HT1080 (cell line): ENCODE measurements around the gene CEP85L. TPM values are rescaled to one million over a fixed set of nuclear protein-coding genes. Genes with fewer than 3 reads are reported as not detected.

Experiments used
- DNase-seq: peaks from one replicate; pipeline ENCODE4 v3.0.0-alpha.2; 2015; ENCODE audit warnings: low read depth
- total RNA-seq: library from RNA; depleted of rRNA; stranded (reverse); fragments of >200 nt; shearing (Covaris generic); gene quantifications from 2 replicates; pipeline ENCODE4 v1.2.3, GENCODE V29; 2014

CEP85L gene
- total RNA-seq, 1 experiment from 2014 or later: 8.8 TPM

- no peak for DNase-seq
These were observed 29.5 kb downstream of the CEP85L start for GRCh38 chr6:118621799-118622470.

DNA sequence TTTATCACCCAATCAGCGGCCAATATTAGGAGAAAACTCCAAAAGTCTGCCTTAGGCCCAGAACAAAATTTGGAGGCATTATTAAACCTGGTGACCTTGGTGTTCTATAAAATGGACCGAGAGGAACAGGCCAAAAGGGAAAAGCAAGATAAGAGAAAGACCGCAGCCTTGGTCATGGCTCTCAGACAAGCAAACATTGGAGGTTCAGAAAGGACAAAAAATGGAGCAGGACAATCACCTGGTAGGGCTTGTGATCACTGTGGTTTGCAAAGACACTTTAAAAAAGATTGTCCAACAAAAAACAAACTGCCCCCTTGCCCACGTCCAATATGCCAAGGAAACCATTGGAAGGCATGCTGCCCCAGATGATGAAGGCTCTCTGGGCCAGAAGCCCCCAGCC is 31.2 kb downstream of the CEP85L start:
- DNase-seq: no peak

DNA sequence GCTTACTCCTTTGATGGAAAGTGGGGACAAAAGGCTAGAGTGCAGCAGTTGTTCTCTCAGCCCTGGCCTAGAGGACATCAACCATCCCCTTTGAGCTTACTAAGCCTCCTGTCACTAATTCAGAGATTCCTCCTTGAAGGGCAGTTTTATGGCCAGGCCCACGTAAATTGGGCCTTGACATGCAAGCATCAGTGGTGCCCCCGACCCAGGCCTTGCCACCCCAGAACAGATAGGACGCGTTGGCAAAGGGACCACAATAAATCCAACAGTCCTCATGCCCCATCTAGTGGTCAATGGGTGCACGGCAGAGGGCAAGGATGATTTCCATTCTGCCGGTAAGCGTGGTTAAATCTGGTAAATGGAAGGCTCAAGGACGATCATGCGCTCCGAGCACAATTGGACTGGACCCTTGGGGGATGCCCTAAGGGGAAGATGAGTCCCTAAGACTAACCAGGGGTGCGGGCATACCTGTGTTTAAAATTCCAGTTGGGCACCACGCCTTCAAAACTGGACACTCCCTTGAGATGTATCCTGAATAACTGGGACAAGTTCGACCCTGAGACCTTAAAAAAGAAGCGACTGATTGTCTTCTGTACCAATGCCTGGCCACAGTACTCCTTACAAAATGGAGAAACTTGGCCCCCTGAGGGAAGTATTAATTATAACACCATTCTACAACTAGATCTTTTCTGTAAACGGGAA is 32.6 kb downstream of the CEP85L start:
- DNase-seq: peak; percentile 30

GRCh38 chr6:118617417-118617816 is 34.0 kb downstream of the CEP85L start:
- DNase-seq: no peak

- no peak for DNase-seq
These were observed 40.1 kb downstream of the CEP85L start for GRCh38 chr6:118611334-118611733.

- no peak for DNase-seq
These were observed 44.5 kb downstream of the CEP85L start for GRCh38 chr6:118606858-118607257.

DNA sequence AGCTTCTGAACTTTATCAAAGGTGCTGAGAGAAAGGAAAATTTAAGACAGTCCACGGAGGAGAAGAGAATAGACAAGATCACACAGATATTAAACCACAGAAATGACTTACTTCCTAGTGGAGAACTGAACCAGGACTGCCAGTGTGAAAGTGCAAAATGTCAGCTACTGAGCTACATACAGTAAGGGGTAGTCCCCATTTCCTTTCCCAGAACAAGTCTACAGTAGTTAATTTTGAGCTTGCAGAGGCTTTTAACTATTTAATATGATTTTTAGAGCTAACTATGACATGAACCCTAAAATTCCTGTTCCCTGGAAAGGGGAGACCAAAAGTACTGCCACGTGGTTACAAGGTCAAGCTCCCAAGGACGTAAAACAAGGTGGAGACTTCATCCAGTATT is 45.1 kb downstream of the CEP85L start:
- no peak for DNase-seq

DNA sequence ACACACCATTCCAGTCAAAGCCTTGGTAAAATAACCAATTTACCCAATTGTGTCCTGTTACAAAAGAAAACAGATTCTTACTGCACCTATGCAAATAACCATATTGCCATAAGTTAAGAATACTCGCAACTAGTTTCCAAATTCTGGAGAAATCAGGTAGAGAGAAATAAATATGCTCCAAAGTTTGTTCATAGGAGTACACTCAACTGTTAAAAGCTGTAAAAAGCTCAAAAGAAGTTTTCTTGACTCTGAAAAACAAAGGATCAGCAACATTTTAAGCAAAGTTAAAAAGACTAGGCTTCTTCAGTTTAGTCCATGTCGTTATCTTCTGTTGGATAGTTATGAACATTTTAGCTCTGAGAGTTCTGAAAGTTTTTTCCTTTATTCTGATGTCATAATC is 48.0 kb downstream of the CEP85L start:
- no peak for DNase-seq

- no peak for DNase-seq
These were observed 49.1 kb downstream of the CEP85L start for GRCh38 chr6:118602300-118602699.

GRCh38 chr6:118598324-118598723 is 53.1 kb downstream of the CEP85L start:
- DNase-seq: no peak

- DNase-seq: no peak
These were observed 53.8 kb downstream of the CEP85L start for GRCh38 chr6:118597636-118598035.

DNA sequence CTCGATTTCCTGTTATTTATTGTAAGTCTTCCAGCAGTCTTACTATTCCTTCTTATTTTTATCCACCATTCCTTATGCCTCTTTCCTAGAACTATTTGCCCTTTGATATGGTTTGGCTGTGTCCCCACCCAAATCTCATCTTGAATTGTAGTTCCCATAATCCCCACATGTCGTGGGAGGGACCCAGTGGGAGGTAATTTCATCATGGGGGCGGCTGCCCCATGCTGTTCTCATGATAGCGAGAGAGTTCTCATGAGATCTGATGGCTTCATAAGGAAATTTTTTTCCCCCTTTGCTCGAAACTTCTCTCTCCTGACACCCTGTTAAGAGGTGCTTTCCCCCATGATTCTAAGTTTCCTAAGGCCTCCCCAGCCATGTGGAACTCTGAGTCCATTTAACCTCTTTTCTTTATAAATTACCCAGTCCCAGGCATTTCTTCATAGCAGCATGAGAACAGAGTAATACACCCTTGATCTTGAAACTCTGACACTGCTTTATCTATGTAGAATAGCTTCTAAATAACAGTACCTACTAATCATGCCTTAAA is 54.5 kb downstream of the CEP85L start:
- no peak for DNase-seq

DNA sequence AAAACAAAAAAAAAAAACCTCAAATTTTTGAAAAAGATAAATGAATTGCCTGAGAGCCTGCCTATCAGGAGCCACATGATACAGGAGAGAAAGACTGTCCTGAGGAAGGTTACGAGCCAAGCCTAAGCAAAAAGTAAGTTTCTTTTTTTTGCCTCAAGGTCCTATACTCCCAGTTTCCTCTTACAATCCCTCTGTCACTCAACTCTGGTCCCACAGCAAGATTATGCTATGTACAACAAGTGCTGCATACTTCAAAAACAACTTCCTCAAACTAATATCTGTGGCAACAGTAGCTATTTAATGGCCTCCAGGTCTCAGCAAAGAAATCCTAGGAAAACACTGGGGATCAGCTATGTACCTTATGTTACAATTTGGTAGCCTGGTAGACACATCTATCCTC is 56.5 kb downstream of the CEP85L start:
- no peak for DNase-seq

GRCh38 chr6:118591897-118592296 is 59.5 kb downstream of the CEP85L start:
- DNase-seq: no peak

DNA sequence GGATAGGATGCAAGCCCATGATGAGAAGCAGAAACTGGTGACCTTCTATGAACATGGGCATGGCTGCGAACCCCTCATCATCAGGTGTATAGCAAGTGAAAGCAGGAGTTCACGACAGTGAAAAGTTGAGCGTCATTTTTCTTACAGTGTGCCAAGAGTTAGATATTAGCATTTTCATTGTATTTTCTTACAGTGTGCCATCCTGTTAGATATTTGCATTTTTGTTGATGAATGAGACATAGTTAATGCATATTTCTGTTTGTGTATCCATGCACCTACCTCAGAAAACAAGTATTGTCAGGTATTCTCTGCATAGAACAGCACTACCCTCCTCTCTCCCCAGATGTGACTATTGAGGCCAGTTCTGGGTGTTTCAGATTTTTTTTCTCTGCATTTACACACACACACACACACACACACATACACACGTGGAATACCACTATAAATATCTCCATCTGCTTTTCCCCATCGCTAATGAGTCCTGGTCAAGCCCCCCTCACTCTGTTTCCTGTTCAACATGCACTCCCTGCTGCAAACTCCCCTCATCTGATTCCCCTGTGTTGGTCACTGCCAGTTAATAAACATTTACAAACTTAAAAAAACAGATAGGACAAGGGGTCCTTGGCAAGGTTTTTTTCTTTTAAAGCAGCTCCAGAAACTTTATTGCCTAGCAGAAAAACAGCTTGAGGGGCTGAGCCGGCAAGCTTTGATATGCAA is 61.6 kb downstream of the CEP85L start:
- no peak for DNase-seq

DNA sequence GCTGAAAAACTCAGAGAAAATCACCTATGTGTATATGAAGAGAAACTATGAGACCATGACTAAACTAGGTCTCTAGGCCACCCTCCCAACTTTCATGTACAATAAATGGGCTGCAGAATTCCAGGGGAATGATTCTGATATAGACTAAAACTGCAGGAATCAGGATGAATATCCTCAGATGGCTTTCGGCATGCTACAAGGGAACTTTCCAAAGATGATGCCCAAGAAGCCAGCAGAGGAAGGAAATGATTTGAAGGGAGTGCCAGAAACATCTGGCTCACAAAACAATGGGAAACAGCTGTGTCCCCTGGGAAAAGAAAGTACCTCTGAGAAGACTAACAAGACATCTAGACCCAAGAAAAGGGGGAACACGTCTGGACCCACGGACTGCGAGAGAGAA is 62.2 kb downstream of the CEP85L start:
- no peak for DNase-seq

DNA sequence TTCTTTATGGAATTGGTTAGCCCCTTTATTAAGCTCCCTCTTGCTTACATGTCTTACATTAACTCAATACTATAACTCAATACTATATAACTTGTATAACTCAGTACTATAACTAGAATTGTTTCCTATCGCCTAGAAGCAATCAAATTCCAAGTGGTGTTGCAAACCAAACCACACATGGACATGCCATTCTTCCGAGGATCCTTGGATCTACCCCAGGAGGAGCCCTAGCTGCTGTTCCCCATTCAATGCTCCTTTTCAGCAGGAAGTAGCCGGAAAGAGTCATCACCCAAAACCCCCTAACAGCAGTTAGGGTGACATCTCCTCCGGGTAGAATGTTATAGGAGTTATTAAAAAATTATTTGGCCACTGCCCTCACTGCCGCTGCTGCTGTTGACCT is 62.8 kb downstream of the CEP85L start:
- no peak for DNase-seq

- no peak for DNase-seq
These were observed 64.5 kb downstream of the CEP85L start for GRCh38 chr6:118586746-118587485.

DNA sequence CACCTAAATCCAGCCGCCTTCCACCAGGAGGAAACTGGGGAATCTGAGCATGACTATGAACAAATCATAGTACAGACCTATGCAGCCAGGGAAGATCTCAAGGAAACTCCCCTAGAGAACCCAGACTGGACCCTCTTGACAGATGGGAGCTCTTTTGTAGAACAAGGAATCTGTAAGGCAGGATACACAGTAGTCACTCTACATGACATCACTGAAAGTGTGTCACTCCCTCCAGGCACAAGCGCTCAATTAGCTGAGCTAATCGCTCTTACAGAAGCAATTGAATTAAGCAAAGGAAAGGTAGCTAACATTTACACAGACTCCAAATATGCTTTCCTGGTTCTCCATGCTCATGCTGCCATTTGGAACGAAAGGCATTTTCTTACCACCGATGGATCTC is 66.5 kb downstream of the CEP85L start:
- DNase-seq: no peak

- peak; percentile 54 for DNase-seq
These were observed 69.9 kb downstream of the CEP85L start for GRCh38 chr6:118581489-118581959.
